ENCODE results near the gene NUP58. TPM values are rescaled to one million over a fixed set of nuclear protein-coding genes. Genes with fewer than 3 reads are reported as not detected.

NUP58 gene
- total and polyA plus RNA-seq, 10 of the 15 experiments (the other 5 are each of a cell fraction or from before 2014, with no cell fraction given), result 12.1 to 78.0 (median 48.9) TPM

GRCh38 chr13:25281935-25282332, 19.5 kb upstream of the NUP58 start:
- WGBS (ENCODE audit: insufficient coverage, insufficient replicate concordance, low lambda C conversion rate, missing lambda C conversion rate), result 25% methylated on average over 1 of the region's 1 CpG
- H3K4me1 ChIP-seq (ENCODE audit: control insufficient read depth, insufficient read depth, low read length), result peaks cover 12% of the 10 kb centered on the region
- H3K79me2 ChIP-seq (ENCODE audit: control insufficient read depth, insufficient read depth, low read length), result peaks cover 15% of the 10 kb centered on the region
- H4K20me1 ChIP-seq (ENCODE audit: control insufficient read depth, insufficient read depth), result no peaks in the 10 kb centered on the region
- no peaks in the 10 kb centered on the region for H3K36me3 ChIP-seq (ENCODE audit: control insufficient read depth in 2 of 2, insufficient read depth in 2 of 2, low read length in 1 of 2)
- H2AFZ ChIP-seq (ENCODE audit: control insufficient read depth, low read depth, low read length), result peak overlapping the region; percentile 53; the same call in 1 of the 2 replicates
- H3K9me3 ChIP-seq (replicated peaks; ENCODE audit: control insufficient read depth, insufficient read depth, low read length), result no peaks in the 10 kb centered on the region
- SMC1A ChIA-PET (ENCODE audit: uncharacterized antibody, unreplicated experiment), result interaction anchor here (1.1 to 1.6 kb wide), 2 partner anchors 10 to 101 kb away, joined by 3 to 5 read pairs; no protein-coding TSS in a partner anchor
- POLR2A ChIA-PET, result interaction anchor here (0.6 kb wide), 1 partner anchor 24 kb away, joined by 3 read pairs; no protein-coding TSS in a partner anchor
- CTCF ChIA-PET, result no interaction called here
- peak overlapping the region; percentile 57 for H3K27ac ChIP-seq (ENCODE audit: control insufficient read depth, insufficient read depth)
- RAD21 ChIA-PET (ENCODE audit: unreplicated experiment), result no interaction called here
- ATAC-seq (peak; percentile 55), FAIRE-seq (no peak), DNase-seq (ENCODE audit: low read depth, low spot score) (no peak)
- BruUV-seq (replicated peaks), result no TSS peak
- H3K4me2 ChIP-seq (ENCODE audit: control insufficient read depth, insufficient read depth), result peak overlapping the region; percentile 69
- intact Hi-C loops (cut with micrococcal nuclease; ENCODE audit: unreplicated experiment), result loop anchor here (10.0 kb wide), 1 partner anchor 357 kb away; a partner anchor contains a TSS
- peak overlapping the region; percentile 23; the same call in 1 of the 2 replicates for H3K4me3 ChIP-seq
- TF ChIP-seq BCL11A (IDR thresholded peaks at IDR 0.05; ENCODE audit: low read depth, low read length), result no peak
- TF ChIP-seq HDGF (IDR thresholded peaks at IDR 0.05), result 0 out of 2 replicates have a peak, but pooled peaks have one; percentile 25
- in situ Hi-C loops (cut with MboI), result no loop called here
- H3K9ac ChIP-seq (ENCODE audit: control insufficient read depth, insufficient read depth, low read length), result peak overlapping the region; percentile 0; the same call in 1 of the 2 replicates
- no peaks in the 10 kb centered on the region for H3K27me3 ChIP-seq (replicated peaks in 1 of 2; ENCODE audit: control insufficient read depth in 2 of 2, insufficient read depth in 2 of 2, low read length in 1 of 2)

GRCh38 chr13:25286308-25286968, 15.0 kb upstream of the NUP58 start:
- ChIA-PET SMC1A (ENCODE audit: uncharacterized antibody, unreplicated experiment) (interaction anchor here (1.0 to 4.0 kb wide), 3 partner anchors 11 to 17 kb away, joined by 3 to 20 read pairs (median 4); no protein-coding TSS in a partner anchor), POLR2A (interaction anchor here (1.4 kb wide), 1 partner anchor 11 kb away, joined by 4 read pairs; no protein-coding TSS in a partner anchor), CTCF (interaction anchor here (0.6 to 2.5 kb wide), 4 partner anchors 11 to 196 kb away, joined by 3 to 14 read pairs (median 12); partner anchors contain the start of gene NUP58), RAD21 (ENCODE audit: unreplicated experiment) (interaction anchor here (0.7 to 2.7 kb wide), 5 partner anchors 10 to 105 kb away, joined by 3 to 6 read pairs (median 3); no protein-coding TSS in a partner anchor)
- no peaks in the 10 kb centered on the region for H3K9me3 ChIP-seq (replicated peaks; ENCODE audit: control insufficient read depth, insufficient read depth, low read length)
- H3K4me1 ChIP-seq (ENCODE audit: control insufficient read depth, insufficient read depth, low read length), result peaks cover 9% of the 10 kb centered on the region
- peak overlapping the region; percentile 85 for H2AFZ ChIP-seq (ENCODE audit: control insufficient read depth, low read depth, low read length)
- H3K27ac ChIP-seq (ENCODE audit: control insufficient read depth, insufficient read depth), result peak overlapping the region; percentile 95
- H3K9ac ChIP-seq (ENCODE audit: control insufficient read depth, insufficient read depth, low read length), result peak overlapping the region; percentile 94
- no peak for DNase-seq (ENCODE audit: low read depth, low spot score)
- peaks cover 15% of the 10 kb centered on the region for H3K79me2 ChIP-seq (ENCODE audit: control insufficient read depth, insufficient read depth, low read length)
- in situ Hi-C loops (cut with MboI), result no loop called here
- intact Hi-C loops (cut with micrococcal nuclease; ENCODE audit: unreplicated experiment), result loop anchor here (2.0 to 10.0 kb wide), 3 partner anchors 14 to 362 kb away; partner anchors contain the start of gene NUP58
- peak; percentile 68 for FAIRE-seq
- BruUV-seq (replicated peaks), result TSS peak; percentile 66
- no peaks in the 10 kb centered on the region for H3K36me3 ChIP-seq (ENCODE audit: control insufficient read depth in 2 of 2, insufficient read depth in 2 of 2, low read length in 1 of 2)
- H3K4me2 ChIP-seq (ENCODE audit: control insufficient read depth, insufficient read depth), result peak overlapping the region; percentile 76
- no peaks in the 10 kb centered on the region for H4K20me1 ChIP-seq (ENCODE audit: control insufficient read depth, insufficient read depth)
- under 1% methylated on average over 25 of the region's 25 CpGs for WGBS (ENCODE audit: insufficient coverage, insufficient replicate concordance, low lambda C conversion rate, missing lambda C conversion rate)
- peak overlapping the region; percentile 59 for H3K4me3 ChIP-seq
- H3K27me3 ChIP-seq (replicated peaks in 1 of 2; ENCODE audit: control insufficient read depth in 2 of 2, insufficient read depth in 2 of 2, low read length in 1 of 2), result no peaks in the 10 kb centered on the region
- peak; percentile 60 for ATAC-seq
- TF ChIP-seq ZNF24 (IDR thresholded peaks at IDR 0.05) (0 out of 2 replicates have a peak, but pooled peaks have one; percentile 16), PML (IDR thresholded peaks at IDR 0.05; ENCODE audit: low read length) (peak; percentile 21; the same call in 1 of the 2 replicates), ZSCAN29 (IDR thresholded peaks at IDR 0.05) (no peak), ZNF274 (IDR thresholded peaks at IDR 0.05; ENCODE audit: insufficient read depth, insufficient read length) (no peak), CREB1 (IDR thresholded peaks at IDR 0.05; ENCODE audit: low read depth) (peak; percentile 64; the same call in 1 of the 2 replicates), EED (IDR thresholded peaks at IDR 0.05; ENCODE audit: low read depth) (peak; percentile 69), E2F4 (IDR thresholded peaks at IDR 0.05; ENCODE audit: low read depth, low read length) (no peak), IKZF2 (IDR thresholded peaks at IDR 0.05) (peak; percentile 22 to 34; a peak in 2 of 4 replicates), ETV6 (conservative IDR thresholded peaks at IDR 0.05 in 1 of 2, IDR thresholded peaks at IDR 0.05 in 1 of 2; ENCODE audit: borderline replicate concordance in 1 of 2, low read depth in 1 of 2) (peak in 1 of 2 experiments; percentile 59; a peak in 1 of 4 replicates), POU2F2 (IDR thresholded peaks at IDR 0.05; ENCODE audit: borderline replicate concordance, low read depth, low read length) (0 out of 3 replicates have a peak, but pooled peaks have one; percentile 31), ATF7 (IDR thresholded peaks at IDR 0.05; ENCODE audit: low read depth) (0 out of 2 replicates have a peak, but pooled peaks have one; percentile 12), JUND (IDR thresholded peaks at IDR 0.05; ENCODE audit: low read depth, low read length) (no peak), BMI1 (IDR thresholded peaks at IDR 0.05; ENCODE audit: borderline replicate concordance) (no peak)

Measured in GM12878 (cell line).